Activated CD8-positive, alpha-beta T cell treated with anti-CD3 and anti-CD28 coated beads for 36 hours (primary cell): ENCODE data around the gene NMT2. TPM values are rescaled to one million over a fixed set of nuclear protein-coding genes. Genes with fewer than 3 reads are reported as not detected.

Experiments
- ATAC-seq: fragments of 200-7000 bp; cut with Tn5 transposase; one replicate; pipeline ENCODE4 v1.10.0; 2021; ENCODE audit warnings: mild to moderate bottlenecking, moderate library complexity
- CTCF ChIA-PET: fragments of 350-600 bp; sonication (Branson Sonifier 250); formaldehyde crosslinking; loops from one replicate; lab custom pipeline; 2021; ENCODE audit warnings: antibody characterized with exemption; lab: Charles Lee
- POLR2A ChIA-PET: fragments of 350-600 bp; sonication (Branson Sonifier 250); formaldehyde crosslinking; loops from one replicate; lab custom pipeline; 2021; ENCODE audit warnings: antibody characterized with exemption; lab: Charles Lee
- DNase-seq: peaks from one replicate; pipeline ENCODE4 v3.0.0-alpha.2; 2020
- H3K27ac Mint-ChIP-seq: one replicate; pipeline ENCODE4 v1.8.0; 2021; ENCODE audit warnings: mild to moderate bottlenecking, mixed read lengths
- H3K27me3 Mint-ChIP-seq: one replicate; pipeline ENCODE4 v1.8.0; 2021; ENCODE audit warnings: mixed read lengths
- H3K36me3 Mint-ChIP-seq: one replicate; pipeline ENCODE4 v1.8.0; 2021; ENCODE audit warnings: low read depth, mixed read lengths
- H3K4me1 Mint-ChIP-seq: one replicate; pipeline ENCODE4 v1.8.0; 2021; ENCODE audit warnings: low read depth, mixed read lengths
- H3K4me3 Mint-ChIP-seq: one replicate; pipeline ENCODE4 v1.8.0; 2021; ENCODE audit warnings: mild to moderate bottlenecking, moderate library complexity, mixed read lengths
- H3K9me3 Mint-ChIP-seq: one replicate; pipeline ENCODE4 v1.8.0; 2021; ENCODE audit warnings: mixed read lengths
- CTCF ChIP-seq: fragments of 200-600 bp; IDR thresholded peaks from one replicate; pipeline ENCODE4 v1.8.0; 2022; ENCODE audit warnings: antibody characterized with exemption, mild to moderate bottlenecking
- intact Hi-C: fragments of 100-400 bp; cut with micrococcal nuclease; formaldehyde crosslinking; loops from one replicate; pipeline ENCODE4 v1.10.0; 2022
- total RNA-seq, 2 experiments: library from RNA; stranded (reverse); gene quantifications; one replicate each; pipeline ENCODE4 v1.2.3, GENCODE V29; 2021

NMT2 gene
- 10 to 100 TPM; 15.9 to 16.2 TPM for total RNA-seq

GRCh38 chr10:15168291-15168785, at the start of gene NMT2:
Gene NMT2, minus strand, starts transcription at chr10:15168693. Its CDS starts 81 bp downstream, at chr10:15168612.
- intact Hi-C loops: no loop called here
- Mint-ChIP-seq H3K9me3 (no peaks in the 10 kb centered on the region), H3K4me3 (peak within 1 kb of the TSS; percentile 80), H3K27ac (peak within 1 kb of the TSS; percentile 93), H3K36me3 (peaks cover 4% of the 10 kb centered on the region), H3K4me1 (peaks cover 46% of the 10 kb centered on the region), H3K27me3 (no peaks in the 10 kb centered on the region)
- TF ChIP-seq CTCF: no peak
- ATAC-seq: peak; percentile 74
- DNase-seq: no peak
- CTCF ChIA-PET: interaction anchor here (0.6 to 2.5 kb wide), 5 partner anchors 46 to 69 kb away, joined by 3 to 12 read pairs (median 3); no protein-coding TSS in a partner anchor
- POLR2A ChIA-PET: interaction anchor here (1.3 to 1.7 kb wide), 2 partner anchors 43 to 71 kb away, joined by 3 to 6 read pairs; partner anchors contain the start of gene RPP38

DNA sequence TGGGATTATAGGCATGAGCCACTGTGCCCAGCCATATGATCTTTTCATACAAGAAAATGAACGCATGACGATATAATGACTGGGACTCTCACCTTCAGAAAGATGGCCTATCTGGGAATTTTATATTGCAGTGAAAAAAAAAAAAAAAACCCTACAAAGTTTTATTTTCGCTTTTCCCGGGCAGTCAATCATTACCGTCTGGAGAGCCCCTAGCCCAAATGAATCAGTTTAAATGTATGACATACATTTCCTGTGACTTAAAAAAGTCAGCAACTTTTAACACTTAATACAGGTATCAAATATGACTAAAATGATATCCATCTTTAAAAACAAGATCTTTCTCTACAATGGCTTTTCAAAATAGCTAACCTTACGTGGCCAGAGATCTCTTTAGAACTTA, 48.2 kb upstream of the NMT2 start:
- no peak overlapping the region for H3K4me3 Mint-ChIP-seq
- H3K9me3 Mint-ChIP-seq: no peaks in the 10 kb centered on the region
- CTCF ChIA-PET: no interaction called here
- no peaks in the 10 kb centered on the region for H3K36me3 Mint-ChIP-seq
- no peak overlapping the region for H3K27ac Mint-ChIP-seq
- TF ChIP-seq CTCF: no peak
- no peak for DNase-seq
- no peak for ATAC-seq
- POLR2A ChIA-PET: no interaction called here
- H3K4me1 Mint-ChIP-seq: peaks cover 2% of the 10 kb centered on the region
- intact Hi-C loops: no loop called here
- H3K27me3 Mint-ChIP-seq: no peaks in the 10 kb centered on the region

GRCh38 chr10:15214237-15214636, 45.7 kb upstream of the NMT2 start:
- no peaks in the 10 kb centered on the region for H3K9me3 Mint-ChIP-seq
- H3K4me1 Mint-ChIP-seq: peaks cover 22% of the 10 kb centered on the region
- TF ChIP-seq CTCF: no peak
- ChIA-PET POLR2A (no interaction called here), CTCF (no interaction called here)
- no peak overlapping the region for H3K27ac Mint-ChIP-seq
- no peaks in the 10 kb centered on the region for H3K36me3 Mint-ChIP-seq
- no peaks in the 10 kb centered on the region for H3K27me3 Mint-ChIP-seq
- ATAC-seq (no peak), DNase-seq (no peak)
- intact Hi-C loops: no loop called here
- H3K4me3 Mint-ChIP-seq: no peak overlapping the region

GRCh38 chr10:15213461-15213861, 45.0 kb upstream of the NMT2 start:
- H3K9me3 Mint-ChIP-seq: no peaks in the 10 kb centered on the region
- no peaks in the 10 kb centered on the region for H3K27me3 Mint-ChIP-seq
- H3K36me3 Mint-ChIP-seq: no peaks in the 10 kb centered on the region
- H3K4me3 Mint-ChIP-seq: no peak overlapping the region
- CTCF ChIA-PET: interaction anchor here (1.3 kb wide), 1 partner anchor 220 kb away, joined by 3 read pairs; no protein-coding TSS in a partner anchor
- DNase-seq (no peak), ATAC-seq (no peak)
- no peak for TF ChIP-seq CTCF
- peaks cover 28% of the 10 kb centered on the region for H3K4me1 Mint-ChIP-seq
- intact Hi-C loops: no loop called here
- POLR2A ChIA-PET: interaction anchor here (0.6 kb wide), 1 partner anchor 328 kb away, joined by 4 read pairs; no protein-coding TSS in a partner anchor
- H3K27ac Mint-ChIP-seq: no peak overlapping the region

DNA sequence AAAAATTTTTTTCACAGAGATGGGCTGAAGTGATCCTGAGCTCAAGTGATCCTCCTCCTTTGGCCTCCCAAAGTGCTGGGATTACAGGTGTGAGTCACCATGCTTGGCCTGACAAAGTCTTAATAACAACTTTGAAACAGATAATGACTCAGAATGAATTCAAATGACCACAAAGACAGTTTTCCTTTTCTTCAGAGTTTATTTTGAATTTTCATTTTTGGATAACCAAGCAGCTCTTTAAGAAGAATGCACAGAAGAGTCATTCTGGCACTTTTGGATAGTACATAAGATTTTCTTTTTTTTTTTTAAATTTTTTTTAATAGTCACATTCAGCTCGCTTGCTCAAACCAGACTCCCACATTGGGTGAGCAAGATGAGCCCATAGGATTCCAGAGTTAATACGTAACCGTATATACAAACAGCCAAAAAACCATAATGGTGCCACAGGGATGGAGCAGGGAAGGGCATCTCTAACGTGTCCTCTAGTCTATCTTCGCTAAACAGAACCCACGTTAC, 43.0 kb upstream of the NMT2 start:
- intact Hi-C loops: no loop called here
- CTCF ChIA-PET: interaction anchor here (1.0 to 1.7 kb wide), 5 partner anchors 11 to 337 kb away, joined by 3 to 6 read pairs (median 3); no protein-coding TSS in a partner anchor
- TF ChIP-seq CTCF: no peak
- Mint-ChIP-seq H3K4me3 (no peak overlapping the region), H3K9me3 (no peaks in the 10 kb centered on the region), H3K4me1 (peaks cover 45% of the 10 kb centered on the region), H3K27me3 (no peaks in the 10 kb centered on the region), H3K27ac (no peak overlapping the region), H3K36me3 (no peaks in the 10 kb centered on the region)
- ATAC-seq (no peak), DNase-seq (peak; percentile 8)
- POLR2A ChIA-PET: interaction anchor here (0.7 to 2.1 kb wide), 3 partner anchors 14 to 86 kb away, joined by 3 to 6 read pairs (median 3); no protein-coding TSS in a partner anchor
